ENCODE data around the gene NTMT2.

The NTMT2 gene

GRCh38 chr1:170182442-170182841 lies 36.7 kb downstream of the NTMT2 start:
- no peak overlapping the region for H2AFZ ChIP-seq (ENCODE audit: low read depth, low read length)
- H3K27ac ChIP-seq (ENCODE audit: low read length) = no peak overlapping the region
- no peak for TF ChIP-seq EZH2phosphoT487 (IDR thresholded peaks at IDR 0.05; ENCODE audit: low read depth)
- no peak for TF ChIP-seq CTCF (IDR thresholded peaks at IDR 0.05; ENCODE audit: low read depth, low read length)
- H3K4me1 ChIP-seq (ENCODE audit: low read length) = no peaks in the 10 kb centered on the region
- no peaks in the 10 kb centered on the region for H3K27me3 ChIP-seq (ENCODE audit: low read depth, low read length)
- no peak overlapping the region for H3K4me2 ChIP-seq (ENCODE audit: low read length)
- H3K4me3 ChIP-seq (ENCODE audit: low read length) = no peak overlapping the region
- H4K20me1 ChIP-seq (ENCODE audit: insufficient read depth, low read length) = no peaks in the 10 kb centered on the region
- H3K9me3 ChIP-seq (ENCODE audit: insufficient read depth, low read length) = no peaks in the 10 kb centered on the region
- H3K9ac ChIP-seq (ENCODE audit: low read length) = no peak overlapping the region
- no peaks in the 10 kb centered on the region for H3K36me3 ChIP-seq (replicated peaks; ENCODE audit: low read depth, low read length)
- H3K79me2 ChIP-seq (ENCODE audit: low read length) = no peaks in the 10 kb centered on the region

GRCh38 chr1:170192546-170192945 lies 46.8 kb downstream of the NTMT2 start:
- H3K4me3 ChIP-seq (ENCODE audit: low read length) = no peak overlapping the region
- H3K4me1 ChIP-seq (ENCODE audit: low read length) = no peaks in the 10 kb centered on the region
- TF ChIP-seq CTCF (IDR thresholded peaks at IDR 0.05; ENCODE audit: low read depth, low read length) (no peak), EZH2phosphoT487 (IDR thresholded peaks at IDR 0.05; ENCODE audit: low read depth) (no peak)
- no peaks in the 10 kb centered on the region for H3K36me3 ChIP-seq (replicated peaks; ENCODE audit: low read depth, low read length)
- no peak overlapping the region for H2AFZ ChIP-seq (ENCODE audit: low read depth, low read length)
- H4K20me1 ChIP-seq (ENCODE audit: insufficient read depth, low read length) = no peaks in the 10 kb centered on the region
- H3K9ac ChIP-seq (ENCODE audit: low read length) = no peak overlapping the region
- H3K27me3 ChIP-seq (ENCODE audit: low read depth, low read length) = no peaks in the 10 kb centered on the region
- H3K27ac ChIP-seq (ENCODE audit: low read length) = no peak overlapping the region
- no peak overlapping the region for H3K4me2 ChIP-seq (ENCODE audit: low read length)
- no peaks in the 10 kb centered on the region for H3K79me2 ChIP-seq (ENCODE audit: low read length)
- no peaks in the 10 kb centered on the region for H3K9me3 ChIP-seq (ENCODE audit: insufficient read depth, low read length)

GRCh38 chr1:170194451-170194850 lies 48.7 kb downstream of the NTMT2 start:
- Histone ChIP-seq H3K79me2 (ENCODE audit: low read length) (no peaks in the 10 kb centered on the region), H3K27ac (ENCODE audit: low read length) (no peak overlapping the region), H3K4me1 (ENCODE audit: low read length) (no peaks in the 10 kb centered on the region), H3K4me3 (ENCODE audit: low read length) (no peak overlapping the region), H4K20me1 (ENCODE audit: insufficient read depth, low read length) (no peaks in the 10 kb centered on the region), H3K27me3 (ENCODE audit: low read depth, low read length) (no peaks in the 10 kb centered on the region), H3K9me3 (ENCODE audit: insufficient read depth, low read length) (no peaks in the 10 kb centered on the region), H2AFZ (ENCODE audit: low read depth, low read length) (no peak overlapping the region), H3K4me2 (ENCODE audit: low read length) (no peak overlapping the region), H3K36me3 (replicated peaks; ENCODE audit: low read depth, low read length) (no peaks in the 10 kb centered on the region), H3K9ac (ENCODE audit: low read length) (no peak overlapping the region)
- no peak for TF ChIP-seq CTCF (IDR thresholded peaks at IDR 0.05; ENCODE audit: low read depth, low read length)
- no peak for TF ChIP-seq EZH2phosphoT487 (IDR thresholded peaks at IDR 0.05; ENCODE audit: low read depth)

- Histone ChIP-seq H3K4me1 (ENCODE audit: low read length) (no peaks in the 10 kb centered on the region), H2AFZ (ENCODE audit: low read depth, low read length) (no peak overlapping the region), H4K20me1 (ENCODE audit: insufficient read depth, low read length) (no peaks in the 10 kb centered on the region), H3K36me3 (replicated peaks; ENCODE audit: low read depth, low read length) (no peaks in the 10 kb centered on the region), H3K9me3 (ENCODE audit: insufficient read depth, low read length) (no peaks in the 10 kb centered on the region), H3K79me2 (ENCODE audit: low read length) (no peaks in the 10 kb centered on the region), H3K9ac (ENCODE audit: low read length) (no peak overlapping the region), H3K27me3 (ENCODE audit: low read depth, low read length) (no peaks in the 10 kb centered on the region), H3K4me3 (ENCODE audit: low read length) (no peak overlapping the region), H3K27ac (ENCODE audit: low read length) (no peak overlapping the region), H3K4me2 (ENCODE audit: low read length) (no peak overlapping the region)
- TF ChIP-seq CTCF (IDR thresholded peaks at IDR 0.05; ENCODE audit: low read depth, low read length) (no peak), EZH2phosphoT487 (IDR thresholded peaks at IDR 0.05; ENCODE audit: low read depth) (no peak)
These were observed 50.9 kb downstream of the NTMT2 start for GRCh38 chr1:170196490-170197236.

All from OCI-LY3 (cell line).